ENCODE measurements around the gene ZNF804B.

Gene ZNF804B

DNA sequence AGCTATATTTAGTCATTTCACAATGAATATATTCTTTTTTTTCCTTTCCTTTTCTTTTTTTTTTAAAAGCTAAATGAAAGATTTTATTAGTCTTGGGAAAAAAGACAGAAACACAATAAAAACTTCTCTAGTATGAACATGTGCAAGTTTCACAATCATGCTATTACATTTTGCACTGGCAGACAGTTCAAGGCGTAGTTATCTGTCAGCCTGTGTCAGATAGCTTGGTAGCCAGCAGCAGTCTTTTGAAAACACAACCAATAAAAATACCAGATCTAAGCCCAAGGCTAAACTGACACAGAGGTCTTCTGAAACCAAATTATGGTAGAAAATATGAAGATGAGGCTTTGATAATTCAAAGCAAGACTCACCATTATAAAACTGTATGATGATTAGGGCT lies 241.8 kb downstream of the ZNF804B start:
- Histone ChIP-seq H3K36me3 (ENCODE audit: insufficient read depth, low read depth, low read length) (no peaks in the 10 kb centered on the region), H3K9ac (ENCODE audit: low read depth, low read length) (no peak overlapping the region), H3K4me3 (ENCODE audit: low read length) (no peak overlapping the region), H3K4me1 (ENCODE audit: insufficient read depth, low read length) (no peaks in the 10 kb centered on the region), H3K9me3 (ENCODE audit: insufficient read depth, low read depth, low read length) (no peaks in the 10 kb centered on the region), H3K27me3 (ENCODE audit: insufficient read depth, low read length) (no peaks in the 10 kb centered on the region), H3K27ac (ENCODE audit: low read length) (no peak overlapping the region)

DNA sequence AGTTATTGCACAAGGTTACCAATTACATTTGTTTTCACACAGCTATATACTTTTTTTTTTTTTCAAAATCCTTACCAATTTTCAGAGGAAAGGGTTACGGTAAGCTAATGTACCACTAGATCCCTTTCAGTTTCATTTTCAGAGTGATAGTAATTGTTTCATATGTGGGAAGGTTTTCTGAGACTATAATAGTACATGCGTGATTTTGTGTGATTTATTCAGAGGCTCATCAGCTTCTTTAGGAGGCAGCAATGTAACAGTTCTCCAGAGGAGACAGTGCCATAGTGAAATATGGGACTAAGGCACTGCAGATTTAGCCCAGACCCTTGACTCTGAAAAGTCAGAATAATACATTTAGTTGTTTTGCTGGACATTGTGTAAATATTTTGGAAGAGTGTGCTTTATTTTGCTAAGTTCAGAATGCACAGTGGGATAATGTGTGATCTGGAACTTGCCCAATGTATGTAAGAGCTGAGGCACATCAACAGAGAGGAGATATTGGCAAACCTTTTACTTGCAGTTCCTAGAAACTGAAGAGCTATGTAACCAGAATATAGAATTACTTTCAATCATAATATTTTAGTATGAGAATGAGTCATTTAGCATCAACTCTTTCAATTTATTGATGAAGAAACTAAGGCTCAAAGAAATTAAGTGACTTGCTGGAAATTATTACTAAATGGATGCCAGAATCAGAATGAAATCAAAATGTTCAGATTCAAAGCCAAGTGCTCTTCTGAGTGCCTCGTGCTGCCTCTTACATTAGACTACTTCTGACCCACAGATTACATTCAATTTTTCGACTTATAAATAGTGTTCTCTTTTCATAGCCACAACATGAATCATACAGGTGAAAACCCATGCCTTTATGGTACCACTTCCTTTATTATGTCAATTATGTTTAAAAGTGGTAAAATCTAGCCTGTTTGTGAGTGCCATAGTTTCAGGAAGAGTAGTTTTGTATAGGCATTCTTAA lies 243.8 kb downstream of the ZNF804B start:
- H3K9ac ChIP-seq (ENCODE audit: low read depth, low read length), result no peak overlapping the region
- no peaks in the 10 kb centered on the region for H3K9me3 ChIP-seq (ENCODE audit: insufficient read depth, low read depth, low read length)
- H3K27ac ChIP-seq (ENCODE audit: low read length), result no peak overlapping the region
- no peaks in the 10 kb centered on the region for H3K36me3 ChIP-seq (ENCODE audit: insufficient read depth, low read depth, low read length)
- H3K27me3 ChIP-seq (ENCODE audit: insufficient read depth, low read length), result no peaks in the 10 kb centered on the region
- no peaks in the 10 kb centered on the region for H3K4me1 ChIP-seq (ENCODE audit: insufficient read depth, low read length)
- no peak overlapping the region for H3K4me3 ChIP-seq (ENCODE audit: low read length)

- Histone ChIP-seq H3K9me3 (ENCODE audit: insufficient read depth, low read depth, low read length) (peaks cover 22% of the 10 kb centered on the region), H3K27me3 (ENCODE audit: insufficient read depth, low read length) (no peaks in the 10 kb centered on the region), H3K4me1 (ENCODE audit: insufficient read depth, low read length) (no peaks in the 10 kb centered on the region), H3K36me3 (ENCODE audit: insufficient read depth, low read depth, low read length) (no peaks in the 10 kb centered on the region), H3K4me3 (ENCODE audit: low read length) (no peak overlapping the region), H3K9ac (ENCODE audit: low read depth, low read length) (no peak overlapping the region), H3K27ac (ENCODE audit: low read length) (no peak overlapping the region)
Observed at GRCh38 chr7:89012016-89012415, 252.5 kb downstream of the ZNF804B start.

- Histone ChIP-seq H3K9me3 (ENCODE audit: insufficient read depth, low read depth, low read length) (peaks cover 5% of the 10 kb centered on the region; the same call in 1 of the 2 replicates), H3K27me3 (ENCODE audit: insufficient read depth, low read length) (no peaks in the 10 kb centered on the region), H3K4me1 (ENCODE audit: insufficient read depth, low read length) (no peaks in the 10 kb centered on the region), H3K27ac (ENCODE audit: low read length) (no peak overlapping the region), H3K9ac (ENCODE audit: low read depth, low read length) (no peak overlapping the region), H3K4me3 (ENCODE audit: low read length) (no peak overlapping the region), H3K36me3 (ENCODE audit: insufficient read depth, low read depth, low read length) (no peaks in the 10 kb centered on the region)
Observed at GRCh38 chr7:89017695-89018094, 258.2 kb downstream of the ZNF804B start.

- Histone ChIP-seq H3K27me3 (ENCODE audit: insufficient read depth, low read length) (no peaks in the 10 kb centered on the region), H3K9ac (ENCODE audit: low read depth, low read length) (no peak overlapping the region), H3K9me3 (ENCODE audit: insufficient read depth, low read depth, low read length) (no peaks in the 10 kb centered on the region), H3K4me3 (ENCODE audit: low read length) (no peak overlapping the region), H3K27ac (ENCODE audit: low read length) (no peak overlapping the region), H3K36me3 (ENCODE audit: insufficient read depth, low read depth, low read length) (no peaks in the 10 kb centered on the region), H3K4me1 (ENCODE audit: insufficient read depth, low read length) (peaks cover 11% of the 10 kb centered on the region; the same call in 1 of the 2 replicates)
Observed at GRCh38 chr7:89021741-89022140, 262.2 kb downstream of the ZNF804B start.

- H3K9me3 ChIP-seq (ENCODE audit: insufficient read depth, low read depth, low read length), result no peaks in the 10 kb centered on the region
- H3K9ac ChIP-seq (ENCODE audit: low read depth, low read length), result no peak overlapping the region
- no peak overlapping the region for H3K27ac ChIP-seq (ENCODE audit: low read length)
- no peak overlapping the region for H3K4me3 ChIP-seq (ENCODE audit: low read length)
- no peaks in the 10 kb centered on the region for H3K36me3 ChIP-seq (ENCODE audit: insufficient read depth, low read depth, low read length)
- H3K4me1 ChIP-seq (ENCODE audit: insufficient read depth, low read length), result peaks cover 11% of the 10 kb centered on the region; the same call in 1 of the 2 replicates
- no peaks in the 10 kb centered on the region for H3K27me3 ChIP-seq (ENCODE audit: insufficient read depth, low read length)
Observed at GRCh38 chr7:89023206-89023605, 263.7 kb downstream of the ZNF804B start.

- H3K27me3 ChIP-seq (ENCODE audit: insufficient read depth, low read length), result no peaks in the 10 kb centered on the region
- no peak overlapping the region for H3K4me3 ChIP-seq (ENCODE audit: low read length)
- no peak overlapping the region for H3K9ac ChIP-seq (ENCODE audit: low read depth, low read length)
- H3K36me3 ChIP-seq (ENCODE audit: insufficient read depth, low read depth, low read length), result no peaks in the 10 kb centered on the region
- H3K4me1 ChIP-seq (ENCODE audit: insufficient read depth, low read length), result peaks cover 11% of the 10 kb centered on the region; the same call in 1 of the 2 replicates
- H3K27ac ChIP-seq (ENCODE audit: low read length), result no peak overlapping the region
- no peaks in the 10 kb centered on the region for H3K9me3 ChIP-seq (ENCODE audit: insufficient read depth, low read depth, low read length)
Observed at GRCh38 chr7:89023877-89024276, 264.4 kb downstream of the ZNF804B start.

GRCh38 chr7:89027781-89028180 lies 268.3 kb downstream of the ZNF804B start:
- Histone ChIP-seq H3K27ac (ENCODE audit: low read length) (no peak overlapping the region), H3K27me3 (ENCODE audit: insufficient read depth, low read length) (no peaks in the 10 kb centered on the region), H3K9me3 (ENCODE audit: insufficient read depth, low read depth, low read length) (no peaks in the 10 kb centered on the region), H3K9ac (ENCODE audit: low read depth, low read length) (no peak overlapping the region), H3K36me3 (ENCODE audit: insufficient read depth, low read depth, low read length) (no peaks in the 10 kb centered on the region), H3K4me1 (ENCODE audit: insufficient read depth, low read length) (peaks cover 11% of the 10 kb centered on the region; the same call in 1 of the 2 replicates), H3K4me3 (ENCODE audit: low read length) (no peak overlapping the region)

GRCh38 chr7:89028319-89028718 lies 268.8 kb downstream of the ZNF804B start:
- Histone ChIP-seq H3K4me1 (ENCODE audit: insufficient read depth, low read length) (peaks cover 9% of the 10 kb centered on the region; the same call in 1 of the 2 replicates), H3K27me3 (ENCODE audit: insufficient read depth, low read length) (no peaks in the 10 kb centered on the region), H3K27ac (ENCODE audit: low read length) (no peak overlapping the region), H3K36me3 (ENCODE audit: insufficient read depth, low read depth, low read length) (no peaks in the 10 kb centered on the region), H3K4me3 (ENCODE audit: low read length) (no peak overlapping the region), H3K9me3 (ENCODE audit: insufficient read depth, low read depth, low read length) (no peaks in the 10 kb centered on the region), H3K9ac (ENCODE audit: low read depth, low read length) (no peak overlapping the region)

GRCh38 chr7:89029864-89030263 lies 270.4 kb downstream of the ZNF804B start:
- H3K27me3 ChIP-seq (ENCODE audit: insufficient read depth, low read length), result no peaks in the 10 kb centered on the region
- H3K27ac ChIP-seq (ENCODE audit: low read length), result no peak overlapping the region
- no peak overlapping the region for H3K9ac ChIP-seq (ENCODE audit: low read depth, low read length)
- no peak overlapping the region for H3K4me3 ChIP-seq (ENCODE audit: low read length)
- H3K4me1 ChIP-seq (ENCODE audit: insufficient read depth, low read length), result no peaks in the 10 kb centered on the region
- no peaks in the 10 kb centered on the region for H3K36me3 ChIP-seq (ENCODE audit: insufficient read depth, low read depth, low read length)
- no peaks in the 10 kb centered on the region for H3K9me3 ChIP-seq (ENCODE audit: insufficient read depth, low read depth, low read length)

GRCh38 chr7:89041240-89041639 lies 281.7 kb downstream of the ZNF804B start:
- Histone ChIP-seq H3K27ac (ENCODE audit: low read length) (no peak overlapping the region), H3K9ac (ENCODE audit: low read depth, low read length) (no peak overlapping the region), H3K36me3 (ENCODE audit: insufficient read depth, low read depth, low read length) (no peaks in the 10 kb centered on the region), H3K9me3 (ENCODE audit: insufficient read depth, low read depth, low read length) (peaks cover 9% of the 10 kb centered on the region), H3K4me3 (ENCODE audit: low read length) (no peak overlapping the region), H3K27me3 (ENCODE audit: insufficient read depth, low read length) (no peaks in the 10 kb centered on the region), H3K4me1 (ENCODE audit: insufficient read depth, low read length) (no peaks in the 10 kb centered on the region)

DNA sequence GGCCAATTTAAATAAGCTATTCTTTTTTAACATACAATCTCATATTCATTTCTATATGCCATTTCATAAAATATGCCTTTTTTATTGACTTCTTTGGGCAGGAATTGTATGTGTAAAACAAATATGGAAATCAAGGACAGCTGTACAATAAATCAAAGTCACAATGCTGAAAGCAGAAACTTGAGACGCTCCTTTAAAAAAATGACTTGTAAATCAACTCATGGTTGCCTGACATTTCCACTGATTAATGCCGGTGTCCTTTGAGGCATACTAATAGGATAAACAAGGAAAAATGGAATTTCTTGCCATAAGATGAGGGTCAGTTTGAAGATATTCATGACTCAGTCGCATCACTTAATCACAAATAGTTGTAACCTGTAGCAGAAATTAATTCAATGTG lies 283.4 kb downstream of the ZNF804B start:
- Histone ChIP-seq H3K9me3 (ENCODE audit: insufficient read depth, low read depth, low read length) (peaks cover 9% of the 10 kb centered on the region), H3K27me3 (ENCODE audit: insufficient read depth, low read length) (no peaks in the 10 kb centered on the region), H3K4me1 (ENCODE audit: insufficient read depth, low read length) (no peaks in the 10 kb centered on the region), H3K9ac (ENCODE audit: low read depth, low read length) (no peak overlapping the region), H3K4me3 (ENCODE audit: low read length) (no peak overlapping the region), H3K27ac (ENCODE audit: low read length) (no peak overlapping the region), H3K36me3 (ENCODE audit: insufficient read depth, low read depth, low read length) (no peaks in the 10 kb centered on the region)
